Dedifferentiated amniotic fluid mesenchymal stem cell (primary cell): ENCODE measurements around the gene FSIP1.

Source experiments
- DNase-seq: peaks from one replicate; pipeline ENCODE4 v3.0.0-alpha.2; 2016; ENCODE audit errors: extremely low spot score

The FSIP1 gene

GRCh38 chr15:39756806-39757522 is 25.7 kb downstream of the FSIP1 start:
- peak; percentile 80 for DNase-seq

DNA sequence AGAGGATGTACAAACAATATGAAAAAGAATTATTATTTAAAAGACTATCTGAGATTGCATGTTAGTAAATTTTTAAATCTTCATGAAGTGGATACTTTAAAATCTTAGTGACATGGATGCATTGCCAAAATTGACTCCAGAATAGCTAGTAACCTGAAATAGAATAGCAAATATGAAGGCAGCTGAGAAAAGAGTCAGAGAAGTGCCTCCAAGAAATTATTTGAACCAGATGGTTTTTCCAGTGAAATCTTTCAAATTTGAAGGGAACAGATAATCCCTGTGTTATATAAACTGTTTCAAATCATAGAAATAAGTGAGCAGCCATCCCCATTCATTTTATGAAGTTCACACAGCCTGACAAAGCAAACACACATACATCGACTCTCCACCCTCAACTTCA is 29.6 kb downstream of the FSIP1 start:
- DNase-seq = peak; percentile 25

GRCh38 chr15:39752246-39752645 is 30.4 kb downstream of the FSIP1 start:
- no peak for DNase-seq

GRCh38 chr15:39748276-39748675 is 34.4 kb downstream of the FSIP1 start:
- no peak for DNase-seq

- DNase-seq = peak; percentile 81
Observed at GRCh38 chr15:39747326-39747725, 35.3 kb downstream of the FSIP1 start.

DNA sequence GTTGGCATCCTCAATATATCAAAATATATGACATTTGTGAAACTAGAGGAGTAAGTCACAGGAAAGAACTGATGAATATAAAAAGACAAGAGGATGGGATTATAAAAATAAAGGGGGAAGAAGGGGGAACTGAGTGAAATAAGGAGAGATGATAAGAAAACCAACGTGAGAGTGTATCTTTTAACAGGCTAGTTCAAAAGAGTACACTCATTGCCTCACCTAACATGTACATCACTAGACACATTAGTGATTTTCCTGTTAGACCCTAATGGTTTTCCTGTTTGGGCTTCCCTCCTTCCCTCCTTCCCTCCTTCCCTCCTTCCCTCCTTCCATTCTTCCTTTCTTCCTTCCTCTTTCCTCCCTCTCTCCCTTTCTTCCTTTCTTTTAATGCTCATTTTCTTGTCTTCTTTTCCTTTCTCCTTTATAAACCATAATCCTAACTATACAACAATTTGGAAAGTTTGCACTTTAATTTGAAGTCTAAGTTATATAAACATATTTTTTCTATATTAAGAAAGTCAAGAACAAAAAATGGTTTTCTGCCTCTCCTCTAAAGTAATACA is 35.8 kb downstream of the FSIP1 start:
- no peak for DNase-seq

- DNase-seq = no peak
Observed at GRCh38 chr15:39746176-39746575, 36.5 kb downstream of the FSIP1 start.

DNA sequence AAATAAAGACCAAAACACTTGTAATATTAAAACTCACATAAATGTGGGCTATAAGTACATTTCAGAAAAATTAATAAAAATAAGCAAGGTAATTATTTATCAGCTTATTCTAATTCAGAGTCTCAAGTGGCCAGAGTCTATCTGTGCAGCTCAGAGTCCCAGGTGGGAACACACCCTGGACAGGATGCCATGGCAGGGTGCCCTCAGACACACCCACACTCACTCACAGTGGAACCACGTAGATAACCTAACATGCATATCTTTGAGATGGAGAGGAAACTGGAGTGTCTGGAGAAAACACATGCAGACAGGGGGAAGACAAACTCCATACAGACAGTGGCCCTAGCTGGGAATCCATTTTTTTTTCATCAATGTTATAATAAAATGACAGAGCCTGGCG is 37.2 kb downstream of the FSIP1 start:
- DNase-seq = no peak

- DNase-seq = no peak
Observed at GRCh38 chr15:39744334-39745103, 38.1 kb downstream of the FSIP1 start.

GRCh38 chr15:39743611-39744010 is 39.0 kb downstream of the FSIP1 start:
- DNase-seq = no peak

- no peak for DNase-seq
Observed at GRCh38 chr15:39741258-39741657, 41.4 kb downstream of the FSIP1 start.

GRCh38 chr15:39738998-39739397 is 43.6 kb downstream of the FSIP1 start:
- no peak for DNase-seq

GRCh38 chr15:39737196-39737550 is 45.5 kb downstream of the FSIP1 start:
- no peak for DNase-seq

GRCh38 chr15:39736412-39737195 is 46.0 kb downstream of the FSIP1 start:
- DNase-seq = no peak

GRCh38 chr15:39735120-39735717 is 47.4 kb downstream of the FSIP1 start:
- DNase-seq = no peak

GRCh38 chr15:39731266-39731665 is 51.4 kb downstream of the FSIP1 start:
- no peak for DNase-seq

DNA sequence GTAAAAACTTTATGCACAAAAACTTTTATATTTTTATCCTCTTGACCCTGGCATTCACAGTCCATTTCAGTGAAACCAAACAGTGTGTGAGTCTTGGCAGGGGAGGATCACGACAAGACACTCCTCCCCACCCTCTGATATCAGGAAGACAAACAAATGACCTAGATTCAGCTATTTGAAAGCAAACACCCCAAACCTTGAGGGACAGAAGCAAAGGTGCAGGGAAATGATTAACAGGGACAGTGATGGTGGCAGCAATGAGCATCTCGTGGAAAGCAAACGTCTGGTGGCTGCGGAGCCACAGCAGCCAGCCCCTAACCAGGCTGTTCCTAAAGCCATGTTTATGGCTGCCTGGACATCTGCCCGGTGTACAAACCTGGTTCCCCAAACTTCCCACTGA is 52.1 kb downstream of the FSIP1 start:
- DNase-seq = no peak

- no peak for DNase-seq
Observed at GRCh38 chr15:39729500-39729899, 53.1 kb downstream of the FSIP1 start.

DNA sequence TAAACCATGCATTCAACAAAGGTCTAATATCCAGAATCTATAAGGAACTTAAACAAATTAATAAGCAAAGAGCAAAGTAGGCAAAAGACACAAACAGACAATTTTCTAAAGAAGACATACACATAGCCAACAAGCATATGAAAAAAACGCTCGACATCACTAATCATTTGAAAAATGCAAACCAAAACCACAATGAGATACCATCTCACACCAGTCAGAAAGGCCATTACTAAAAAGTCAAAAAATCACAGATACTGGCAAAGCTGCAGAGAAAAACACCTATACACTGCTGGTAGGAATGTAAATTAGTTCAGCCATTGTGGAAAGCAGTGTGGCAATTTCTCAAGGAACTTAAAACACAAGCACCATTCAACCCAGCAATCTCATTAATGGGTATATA is 53.8 kb downstream of the FSIP1 start:
- no peak for DNase-seq

- DNase-seq = no peak
Observed at GRCh38 chr15:39721893-39722292, 60.7 kb downstream of the FSIP1 start.

DNA sequence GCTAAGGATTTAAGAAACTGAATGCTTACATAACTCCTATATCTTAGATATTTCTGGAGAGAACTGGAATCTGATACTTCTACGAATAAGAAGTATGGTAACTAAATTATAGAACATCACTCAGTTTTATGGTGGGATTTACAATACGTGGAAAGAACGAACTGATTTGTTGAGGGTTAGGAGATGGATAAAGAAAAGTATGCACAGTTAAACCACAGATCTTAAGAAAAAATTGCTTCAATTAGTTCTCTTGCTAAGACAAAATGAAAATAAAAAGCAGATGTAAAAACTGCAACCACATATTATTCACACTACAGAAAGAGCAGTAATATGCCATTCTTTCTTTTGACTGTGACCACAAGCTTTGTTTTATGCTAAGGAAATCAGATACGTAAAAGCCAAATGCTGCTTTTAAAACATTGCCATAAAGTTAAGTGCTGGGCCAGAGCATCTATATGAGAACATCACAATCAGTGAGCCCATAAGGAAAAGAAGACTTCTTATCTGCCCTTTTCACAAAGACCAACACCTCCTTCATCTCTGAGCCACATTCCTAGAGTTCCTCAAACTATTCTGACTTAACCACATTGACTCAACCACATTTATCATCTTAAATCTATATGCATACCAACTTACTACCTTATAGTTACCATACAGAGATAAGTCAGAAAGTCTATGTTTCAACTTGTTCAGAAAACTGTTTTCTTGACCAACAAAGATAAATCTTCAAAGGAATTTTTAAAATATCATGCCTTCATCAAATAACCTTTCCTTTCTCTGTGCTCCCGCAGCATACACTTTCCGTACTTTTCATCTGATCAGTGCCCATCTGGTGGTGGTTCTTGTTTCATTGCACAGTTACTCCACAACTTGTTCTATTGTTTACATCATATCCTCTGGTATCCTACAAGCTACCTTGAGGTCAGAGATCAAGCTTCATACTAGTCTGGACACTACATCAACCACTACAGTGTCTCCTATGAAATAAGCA is 61.7 kb downstream of the FSIP1 start:
- DNase-seq = peak; percentile 77
